UCSD-AML1 (cell line): ENCODE measurements around the gene C9orf85.
"Not testable (repeated sequence)": the region's sequence is repeated elsewhere in the genome, so short reads cannot be mapped to it uniquely, and the experiment has no call there.

Experiments
- DNase-seq: peaks from one replicate; lab custom pipeline; 2025; ENCODE audit not compliant: unreplicated experiment; lab: John Stamatoyannopoulos, UW

Gene C9orf85

DNA sequence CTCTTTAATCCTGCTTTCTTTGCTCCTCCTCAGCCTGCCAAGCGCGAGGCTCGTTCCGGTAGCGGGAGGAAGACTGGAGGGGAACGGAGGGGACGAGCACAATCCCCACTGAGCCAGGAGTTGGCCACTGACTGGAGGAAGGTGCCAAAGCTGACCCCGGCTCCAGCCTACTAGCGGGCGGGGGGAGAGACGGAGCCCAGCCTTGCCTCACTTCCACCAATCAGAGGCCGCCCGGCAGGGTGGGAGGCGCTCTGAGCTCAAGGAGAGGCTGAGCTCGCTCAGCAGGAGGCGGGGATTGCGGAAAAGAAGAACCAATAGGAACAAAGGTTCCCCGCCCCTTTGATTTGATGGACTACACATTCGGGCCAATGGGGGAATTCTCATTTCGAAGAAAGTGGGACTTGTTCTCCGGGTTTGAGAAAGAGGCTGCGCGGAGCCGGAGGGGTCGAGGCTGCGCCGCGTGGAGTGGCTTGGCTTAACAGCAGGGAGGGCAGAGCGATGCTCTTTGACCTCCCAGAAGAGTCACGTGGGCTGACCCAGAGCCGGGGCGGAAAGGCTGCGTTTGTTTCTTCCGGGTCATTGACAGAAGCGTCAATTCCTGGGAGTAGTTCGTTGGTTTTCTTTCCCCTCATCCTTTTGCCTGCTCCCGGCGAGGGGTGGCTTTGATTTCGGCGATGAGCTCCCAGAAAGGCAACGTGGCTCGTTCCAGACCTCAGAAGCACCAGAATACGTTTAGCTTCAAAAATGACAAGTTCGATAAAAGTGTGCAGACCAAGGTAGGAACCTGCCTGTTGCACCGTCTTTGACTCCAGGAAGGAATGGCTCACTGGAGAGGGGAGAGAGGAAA is at the start of gene C9orf85, which contains the start of gene ABHD17B:
Gene C9orf85 (plus strand): TSS at position 579 of the 847 bp plus-strand sequence. CDS start 96 bp downstream, at position 675.
Gene ABHD17B (minus strand): TSS at position 133 of the 847 bp plus-strand sequence. CDS start 36,113 bp downstream, outside the sequence.
- peak; percentile 100 for DNase-seq

DNA sequence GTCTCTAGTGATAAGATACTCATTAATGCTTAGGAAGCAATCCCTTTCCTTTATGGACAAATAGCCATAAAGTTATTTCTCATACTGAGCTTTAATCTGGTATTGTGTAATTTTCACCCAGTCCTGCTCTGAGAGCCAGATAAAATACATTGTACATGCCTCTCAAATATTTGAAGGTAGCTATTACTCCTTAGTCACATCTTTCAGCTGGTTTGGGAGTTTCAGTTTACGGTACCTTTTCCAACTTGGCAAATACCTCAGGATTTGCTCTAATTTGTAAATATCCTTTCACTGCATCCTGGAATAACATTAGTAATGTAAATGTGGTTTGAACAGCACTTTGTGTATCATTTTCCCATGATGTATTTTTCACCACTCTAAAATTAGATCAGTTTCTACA is 47.8 kb upstream of the C9orf85 start:
- DNase-seq = no peak

DNA sequence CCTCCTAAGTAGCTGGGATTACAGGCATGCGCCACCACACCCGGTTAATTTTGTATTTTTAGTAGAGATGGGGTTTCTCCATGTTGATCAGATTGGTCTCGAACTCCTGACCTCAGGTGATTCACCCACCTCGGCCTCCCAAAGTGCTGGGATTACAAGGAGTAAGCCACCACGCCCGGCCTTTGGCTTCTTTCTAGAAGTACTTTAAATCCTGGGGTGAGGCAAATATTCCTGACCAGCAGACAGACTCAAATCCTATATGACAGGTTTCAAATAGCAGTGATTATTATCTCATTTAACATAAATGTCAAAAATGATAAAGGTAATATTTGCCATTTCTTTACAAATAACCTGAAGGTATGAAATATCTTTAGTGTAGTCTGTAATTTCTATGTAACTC is 36.1 kb upstream of the C9orf85 start:
- DNase-seq = no peak

- no peak for DNase-seq
Observed at GRCh38 chr9:71876106-71876505, 35.3 kb upstream of the C9orf85 start.

DNA sequence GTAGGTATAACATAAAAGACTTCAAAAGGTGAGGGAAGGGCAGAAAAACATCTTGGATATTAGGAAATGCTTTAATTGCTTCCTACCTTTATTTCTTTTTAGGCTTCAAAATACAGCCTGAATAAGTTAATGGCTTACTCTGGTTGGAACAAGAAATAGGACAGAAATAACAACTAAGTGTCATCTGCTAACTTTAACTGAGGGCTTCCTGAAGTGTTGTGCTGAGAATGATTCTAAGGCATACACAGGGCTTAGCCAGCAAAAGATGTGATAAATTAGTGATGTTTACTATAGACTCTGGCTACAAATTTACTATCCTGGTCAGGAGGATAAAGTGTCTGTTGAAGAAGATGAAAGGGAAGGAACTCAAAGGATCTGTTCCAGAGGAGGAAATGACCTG is 34.6 kb upstream of the C9orf85 start:
- DNase-seq = no peak

GRCh38 chr9:71878327-71879274 is 32.8 kb upstream of the C9orf85 start:
- no peak for DNase-seq

- DNase-seq = no peak
Observed at GRCh38 chr9:71879644-71880174, 31.7 kb upstream of the C9orf85 start.

DNA sequence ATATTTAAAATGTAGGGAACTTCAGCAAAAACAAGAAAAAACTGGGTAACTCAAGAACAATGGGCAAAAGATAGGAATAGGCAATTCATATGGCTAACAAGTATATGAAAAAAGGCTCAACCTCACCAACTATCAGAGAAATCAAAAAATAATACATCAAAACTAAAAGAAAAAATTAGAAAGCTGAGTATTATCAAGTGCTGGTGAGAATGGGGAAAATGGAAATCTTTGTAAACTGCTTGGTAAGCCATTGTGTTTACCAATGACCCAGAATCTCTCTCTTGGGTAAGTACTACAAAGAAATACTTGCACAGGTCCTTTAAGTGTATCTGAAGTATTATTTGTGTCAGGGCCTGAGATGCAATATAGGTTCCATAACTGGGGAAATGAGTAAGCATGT is 27.4 kb upstream of the C9orf85 start:
- no peak for DNase-seq

DNA sequence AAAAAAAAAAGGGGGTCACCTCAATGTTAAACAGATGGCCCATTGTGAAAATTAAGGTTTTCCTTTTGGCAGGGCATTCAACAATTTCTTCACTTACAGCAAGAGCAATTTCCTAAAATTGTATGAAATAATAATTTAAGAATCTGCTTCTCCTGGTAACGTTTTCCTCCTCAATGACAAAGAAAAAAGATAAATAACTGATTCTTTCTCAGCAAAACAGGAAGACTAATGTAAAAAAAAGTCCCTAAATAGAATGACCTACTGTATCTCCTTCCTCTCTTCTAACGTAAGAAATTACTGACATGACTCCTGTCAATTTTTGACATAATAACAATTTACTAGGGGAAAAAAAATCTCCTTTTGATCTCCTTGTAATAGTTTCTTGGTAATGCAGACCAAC is 26.0 kb upstream of the C9orf85 start:
- DNase-seq = no peak

DNA sequence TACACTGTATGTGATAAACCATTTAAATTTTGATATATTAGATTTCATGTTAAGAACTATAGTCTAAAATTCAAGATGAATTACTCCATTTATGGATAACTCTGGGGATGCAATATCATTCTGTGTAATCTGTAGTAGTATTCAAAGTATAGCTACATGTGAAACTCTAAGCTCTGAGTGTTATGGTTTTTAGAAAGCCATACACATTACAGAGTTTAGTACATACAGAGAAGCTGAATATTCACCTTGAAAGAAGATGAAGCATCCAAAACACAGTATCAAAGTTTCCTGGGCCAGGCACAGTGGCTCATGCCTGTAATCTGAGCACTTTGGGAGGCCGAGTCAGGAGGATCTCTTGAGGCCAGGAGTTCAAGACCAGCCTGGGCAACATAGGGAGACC is 25.4 kb upstream of the C9orf85 start:
- DNase-seq = no peak

GRCh38 chr9:71886541-71886940 is 24.9 kb upstream of the C9orf85 start:
- DNase-seq = no peak

DNA sequence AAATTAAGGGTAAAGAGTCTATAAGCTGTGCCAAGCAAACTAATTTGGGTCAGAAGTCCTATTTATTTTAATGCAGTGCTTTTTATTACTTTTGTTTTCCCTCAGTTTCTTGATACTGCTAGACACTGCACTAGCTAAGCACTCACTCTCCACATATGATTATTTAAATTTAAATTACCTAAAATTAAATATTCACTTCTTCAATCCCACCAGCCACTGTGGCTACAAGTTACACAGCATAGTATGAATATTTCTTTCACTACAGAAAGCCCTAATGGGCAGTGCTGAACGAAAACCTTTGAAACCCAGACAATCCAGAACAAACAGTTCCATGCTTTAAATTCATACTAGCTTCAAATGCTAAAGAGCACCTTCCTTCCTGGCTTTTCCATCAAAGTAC is 24.1 kb upstream of the C9orf85 start:
- DNase-seq = no peak

DNA sequence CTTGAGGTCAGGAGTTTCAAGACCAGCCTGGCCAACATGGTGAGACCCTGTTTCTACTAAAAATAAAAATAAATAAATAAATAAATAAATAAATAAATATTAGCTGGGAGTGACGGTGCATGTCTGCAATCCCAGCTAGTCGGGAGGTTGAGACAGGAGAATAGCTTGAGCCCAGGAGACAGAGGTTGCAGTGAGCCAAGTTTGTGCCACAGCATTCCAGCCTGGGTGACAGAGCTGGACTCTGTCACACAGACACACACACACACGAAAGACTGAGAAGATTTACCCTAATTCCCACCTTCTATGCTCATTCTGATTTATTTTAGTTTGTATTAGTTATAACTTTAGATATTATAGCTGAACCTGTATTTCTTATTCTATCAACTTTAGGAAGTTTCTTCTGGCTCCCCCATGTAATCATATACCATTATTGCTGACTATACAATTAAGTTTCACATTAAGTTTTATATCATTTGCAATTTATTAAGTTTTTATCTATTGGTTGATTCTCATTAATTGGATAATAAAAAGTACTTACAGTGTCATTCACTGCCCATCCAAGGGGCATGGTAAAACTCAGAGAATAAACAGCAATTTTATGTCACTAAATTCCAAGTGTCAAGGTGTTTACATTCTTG is 21.3 kb upstream of the C9orf85 start:
- no peak for DNase-seq

- DNase-seq = no peak
Observed at GRCh38 chr9:71891557-71892189, 19.8 kb upstream of the C9orf85 start.

- DNase-seq = no peak
Observed at GRCh38 chr9:71895117-71895516, 16.3 kb upstream of the C9orf85 start.

- no peak for DNase-seq
Observed at GRCh38 chr9:71895955-71896354, 15.5 kb upstream of the C9orf85 start.

DNA sequence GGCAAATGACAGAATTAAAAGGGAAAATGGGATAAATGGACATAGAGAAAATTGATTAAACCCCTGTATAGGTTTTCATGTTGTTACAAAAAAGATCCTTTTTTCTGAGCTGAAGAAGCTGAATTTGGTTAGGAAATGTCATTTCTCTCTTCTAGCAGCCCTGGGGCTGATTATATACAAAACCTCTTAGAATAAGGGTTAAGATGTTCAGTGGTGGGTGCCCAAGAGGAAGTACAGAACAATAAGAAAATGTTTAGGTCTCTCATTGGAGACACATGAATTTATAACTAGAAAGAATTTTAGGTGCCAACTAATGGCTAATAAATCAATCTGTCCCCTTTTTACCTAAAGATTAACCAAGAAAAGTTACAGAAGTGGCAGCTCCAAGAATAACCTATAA is 14.7 kb upstream of the C9orf85 start:
- no peak for DNase-seq

GRCh38 chr9:71897577-71897976 is 13.9 kb upstream of the C9orf85 start:
- DNase-seq = no peak

DNA sequence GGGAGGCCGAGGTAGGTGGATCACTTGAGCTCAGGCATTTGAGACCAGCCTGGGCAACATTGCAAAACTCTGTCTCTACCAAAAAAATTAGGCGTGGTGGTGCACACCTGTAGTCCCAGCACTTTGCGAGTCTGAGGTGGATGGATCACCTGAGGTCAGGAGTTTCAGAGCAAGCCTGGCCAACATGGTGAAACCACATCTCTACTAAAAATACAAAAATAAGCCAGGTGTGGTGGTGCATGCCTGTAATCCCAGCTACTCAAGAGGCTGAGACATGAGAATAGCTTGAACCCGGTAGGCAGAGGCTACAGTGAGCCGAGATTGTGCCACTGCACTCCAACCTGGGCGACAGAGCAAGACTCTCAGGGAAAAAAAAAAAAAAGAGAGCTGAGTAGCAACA is 12.7 kb upstream of the C9orf85 start:
- not testable (repeated sequence) for DNase-seq
